WTC11 (cell line): Measurements from ENCODE around the gene CDH20.

Experiments used
- CBFB ChIP-seq: sonication (generic); formaldehyde crosslinking; IDR thresholded peaks from 2 replicates; pipeline ENCODE4 v1.8.1; 2022; ENCODE audit warnings: mild to moderate bottlenecking, low read depth, missing genetic modification reagents
- MXD4 ChIP-seq: fragments of 250-450 bp; sonication (Bioruptor Pico); IDR thresholded peaks from 2 replicates; pipeline ENCODE4 v1.8.0; 2021; ENCODE audit warnings: mild to moderate bottlenecking, moderate library complexity, borderline replicate concordance
- NFYB ChIP-seq: sonication (generic); formaldehyde crosslinking; conservative IDR thresholded peaks from 2 replicates; pipeline ENCODE4 v1.8.0; 2022; ENCODE audit warnings: low read depth, missing genetic modification reagents
- NR3C1 ChIP-seq: sonication (generic); formaldehyde crosslinking; conservative IDR thresholded peaks from 2 replicates; pipeline ENCODE4 v1.8.1; 2023; ENCODE audit warnings: low read depth, mild to moderate bottlenecking, missing genetic modification reagents
- TEAD1 ChIP-seq: sonication (generic); formaldehyde crosslinking; IDR thresholded peaks from 2 replicates; pipeline ENCODE4 v1.8.0; 2022; ENCODE audit warnings: mild to moderate bottlenecking, missing genetic modification reagents
- TEAD4 ChIP-seq: sonication (generic); formaldehyde crosslinking; IDR thresholded peaks from 2 replicates; pipeline ENCODE4 v1.8.0; 2022; ENCODE audit warnings: mild to moderate bottlenecking, missing genetic modification reagents
- TF ChIP-seq, protein P1 (sequence below): fragments of 200-600 bp; IDR thresholded peaks from 2 replicates; pipeline ENCODE4 v1.8.0; 2022; ENCODE audit warnings: antibody characterized with exemption
- TF ChIP-seq, protein P2 (sequence below): sonication (generic); formaldehyde crosslinking; IDR thresholded peaks from 2 replicates; pipeline ENCODE4 v1.8.0; 2022; ENCODE audit warnings: mild to moderate bottlenecking, missing genetic modification reagents
- TF ChIP-seq, protein P3 (sequence below): sonication (generic); formaldehyde crosslinking; IDR thresholded peaks from 2 replicates; pipeline ENCODE4 v1.8.0; 2023; ENCODE audit warnings: missing genetic modification reagents, mild to moderate bottlenecking, borderline replicate concordance
- TF ChIP-seq, protein P4 (sequence below): sonication (generic); formaldehyde crosslinking; IDR thresholded peaks from 2 replicates; pipeline ENCODE4 v1.8.1; 2022; ENCODE audit warnings: low read depth, missing genetic modification reagents, borderline replicate concordance
- TF ChIP-seq, protein P5 (sequence below): sonication (generic); formaldehyde crosslinking; conservative IDR thresholded peaks from 2 replicates; pipeline ENCODE4 v1.8.1; 2022; ENCODE audit warnings: mild to moderate bottlenecking, missing genetic modification reagents
- TF ChIP-seq, protein P6 (sequence below): sonication (generic); formaldehyde crosslinking; IDR thresholded peaks from 2 replicates; pipeline ENCODE4 v1.8.1; 2022; ENCODE audit warnings: mild to moderate bottlenecking, moderate library complexity, missing genetic modification reagents

DNA sequence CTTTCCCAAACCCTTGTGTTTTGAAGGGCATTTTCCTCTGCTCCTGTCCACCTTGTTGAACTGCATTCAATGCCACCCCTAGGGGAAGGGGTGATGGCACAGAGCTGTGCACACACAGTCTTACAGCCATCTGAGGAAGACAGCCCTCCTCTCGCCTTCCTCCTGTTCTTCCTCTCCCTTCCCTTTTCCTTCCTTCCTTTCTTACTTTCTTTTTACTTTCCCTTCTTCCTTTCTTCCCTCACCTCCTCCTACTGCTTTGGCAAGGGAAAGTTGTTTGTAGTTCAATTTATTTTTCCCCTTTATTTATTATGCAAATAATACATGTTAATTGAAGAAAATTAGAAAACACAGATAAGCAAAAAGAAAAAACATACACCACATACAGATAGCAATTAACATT lies 99.4 kb downstream of the CDH20 start:
- TF ChIP-seq, protein P1, sequence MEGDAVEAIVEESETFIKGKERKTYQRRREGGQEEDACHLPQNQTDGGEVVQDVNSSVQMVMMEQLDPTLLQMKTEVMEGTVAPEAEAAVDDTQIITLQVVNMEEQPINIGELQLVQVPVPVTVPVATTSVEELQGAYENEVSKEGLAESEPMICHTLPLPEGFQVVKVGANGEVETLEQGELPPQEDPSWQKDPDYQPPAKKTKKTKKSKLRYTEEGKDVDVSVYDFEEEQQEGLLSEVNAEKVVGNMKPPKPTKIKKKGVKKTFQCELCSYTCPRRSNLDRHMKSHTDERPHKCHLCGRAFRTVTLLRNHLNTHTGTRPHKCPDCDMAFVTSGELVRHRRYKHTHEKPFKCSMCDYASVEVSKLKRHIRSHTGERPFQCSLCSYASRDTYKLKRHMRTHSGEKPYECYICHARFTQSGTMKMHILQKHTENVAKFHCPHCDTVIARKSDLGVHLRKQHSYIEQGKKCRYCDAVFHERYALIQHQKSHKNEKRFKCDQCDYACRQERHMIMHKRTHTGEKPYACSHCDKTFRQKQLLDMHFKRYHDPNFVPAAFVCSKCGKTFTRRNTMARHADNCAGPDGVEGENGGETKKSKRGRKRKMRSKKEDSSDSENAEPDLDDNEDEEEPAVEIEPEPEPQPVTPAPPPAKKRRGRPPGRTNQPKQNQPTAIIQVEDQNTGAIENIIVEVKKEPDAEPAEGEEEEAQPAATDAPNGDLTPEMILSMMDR: no peak
- TF ChIP-seq, protein P2, sequence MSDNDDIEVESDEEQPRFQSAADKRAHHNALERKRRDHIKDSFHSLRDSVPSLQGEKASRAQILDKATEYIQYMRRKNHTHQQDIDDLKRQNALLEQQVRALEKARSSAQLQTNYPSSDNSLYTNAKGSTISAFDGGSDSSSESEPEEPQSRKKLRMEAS (CRISPR knock-in tag): no peak
- TF ChIP-seq MXD4 (CRISPR knock-in tag) (no peak), TEAD4 (CRISPR knock-in tag) (no peak), NR3C1 (CRISPR knock-in tag) (no peak), TEAD1 (CRISPR knock-in tag) (no peak), NFYB (CRISPR knock-in tag) (no peak), CBFB (CRISPR knock-in tag) (no peak)
- TF ChIP-seq, protein P3, sequence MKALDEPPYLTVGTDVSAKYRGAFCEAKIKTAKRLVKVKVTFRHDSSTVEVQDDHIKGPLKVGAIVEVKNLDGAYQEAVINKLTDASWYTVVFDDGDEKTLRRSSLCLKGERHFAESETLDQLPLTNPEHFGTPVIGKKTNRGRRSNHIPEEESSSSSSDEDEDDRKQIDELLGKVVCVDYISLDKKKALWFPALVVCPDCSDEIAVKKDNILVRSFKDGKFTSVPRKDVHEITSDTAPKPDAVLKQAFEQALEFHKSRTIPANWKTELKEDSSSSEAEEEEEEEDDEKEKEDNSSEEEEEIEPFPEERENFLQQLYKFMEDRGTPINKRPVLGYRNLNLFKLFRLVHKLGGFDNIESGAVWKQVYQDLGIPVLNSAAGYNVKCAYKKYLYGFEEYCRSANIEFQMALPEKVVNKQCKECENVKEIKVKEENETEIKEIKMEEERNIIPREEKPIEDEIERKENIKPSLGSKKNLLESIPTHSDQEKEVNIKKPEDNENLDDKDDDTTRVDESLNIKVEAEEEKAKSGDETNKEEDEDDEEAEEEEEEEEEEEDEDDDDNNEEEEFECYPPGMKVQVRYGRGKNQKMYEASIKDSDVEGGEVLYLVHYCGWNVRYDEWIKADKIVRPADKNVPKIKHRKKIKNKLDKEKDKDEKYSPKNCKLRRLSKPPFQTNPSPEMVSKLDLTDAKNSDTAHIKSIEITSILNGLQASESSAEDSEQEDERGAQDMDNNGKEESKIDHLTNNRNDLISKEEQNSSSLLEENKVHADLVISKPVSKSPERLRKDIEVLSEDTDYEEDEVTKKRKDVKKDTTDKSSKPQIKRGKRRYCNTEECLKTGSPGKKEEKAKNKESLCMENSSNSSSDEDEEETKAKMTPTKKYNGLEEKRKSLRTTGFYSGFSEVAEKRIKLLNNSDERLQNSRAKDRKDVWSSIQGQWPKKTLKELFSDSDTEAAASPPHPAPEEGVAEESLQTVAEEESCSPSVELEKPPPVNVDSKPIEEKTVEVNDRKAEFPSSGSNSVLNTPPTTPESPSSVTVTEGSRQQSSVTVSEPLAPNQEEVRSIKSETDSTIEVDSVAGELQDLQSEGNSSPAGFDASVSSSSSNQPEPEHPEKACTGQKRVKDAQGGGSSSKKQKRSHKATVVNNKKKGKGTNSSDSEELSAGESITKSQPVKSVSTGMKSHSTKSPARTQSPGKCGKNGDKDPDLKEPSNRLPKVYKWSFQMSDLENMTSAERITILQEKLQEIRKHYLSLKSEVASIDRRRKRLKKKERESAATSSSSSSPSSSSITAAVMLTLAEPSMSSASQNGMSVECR: no peak
- TF ChIP-seq, protein P4, sequence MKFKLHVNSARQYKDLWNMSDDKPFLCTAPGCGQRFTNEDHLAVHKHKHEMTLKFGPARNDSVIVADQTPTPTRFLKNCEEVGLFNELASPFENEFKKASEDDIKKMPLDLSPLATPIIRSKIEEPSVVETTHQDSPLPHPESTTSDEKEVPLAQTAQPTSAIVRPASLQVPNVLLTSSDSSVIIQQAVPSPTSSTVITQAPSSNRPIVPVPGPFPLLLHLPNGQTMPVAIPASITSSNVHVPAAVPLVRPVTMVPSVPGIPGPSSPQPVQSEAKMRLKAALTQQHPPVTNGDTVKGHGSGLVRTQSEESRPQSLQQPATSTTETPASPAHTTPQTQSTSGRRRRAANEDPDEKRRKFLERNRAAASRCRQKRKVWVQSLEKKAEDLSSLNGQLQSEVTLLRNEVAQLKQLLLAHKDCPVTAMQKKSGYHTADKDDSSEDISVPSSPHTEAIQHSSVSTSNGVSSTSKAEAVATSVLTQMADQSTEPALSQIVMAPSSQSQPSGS (CRISPR knock-in tag): no peak
- TF ChIP-seq, protein P5, sequence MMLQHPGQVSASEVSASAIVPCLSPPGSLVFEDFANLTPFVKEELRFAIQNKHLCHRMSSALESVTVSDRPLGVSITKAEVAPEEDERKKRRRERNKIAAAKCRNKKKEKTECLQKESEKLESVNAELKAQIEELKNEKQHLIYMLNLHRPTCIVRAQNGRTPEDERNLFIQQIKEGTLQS (CRISPR knock-in tag): no peak
- TF ChIP-seq, protein P6, sequence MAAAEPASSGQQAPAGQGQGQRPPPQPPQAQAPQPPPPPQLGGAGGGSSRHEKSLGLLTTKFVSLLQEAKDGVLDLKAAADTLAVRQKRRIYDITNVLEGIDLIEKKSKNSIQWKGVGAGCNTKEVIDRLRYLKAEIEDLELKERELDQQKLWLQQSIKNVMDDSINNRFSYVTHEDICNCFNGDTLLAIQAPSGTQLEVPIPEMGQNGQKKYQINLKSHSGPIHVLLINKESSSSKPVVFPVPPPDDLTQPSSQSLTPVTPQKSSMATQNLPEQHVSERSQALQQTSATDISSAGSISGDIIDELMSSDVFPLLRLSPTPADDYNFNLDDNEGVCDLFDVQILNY: no peak
